NK-92 (cell line): ENCODE data around the gene GNS.

ENCODE experiments used
- DNase-seq: peaks from one replicate; lab custom pipeline; 2025; ENCODE audit not compliant: unreplicated experiment; lab: John Stamatoyannopoulos, UW

Gene GNS

GRCh38 chr12:64739778-64740177 is 19.4 kb downstream of the GNS start:
- no peak for DNase-seq

DNA sequence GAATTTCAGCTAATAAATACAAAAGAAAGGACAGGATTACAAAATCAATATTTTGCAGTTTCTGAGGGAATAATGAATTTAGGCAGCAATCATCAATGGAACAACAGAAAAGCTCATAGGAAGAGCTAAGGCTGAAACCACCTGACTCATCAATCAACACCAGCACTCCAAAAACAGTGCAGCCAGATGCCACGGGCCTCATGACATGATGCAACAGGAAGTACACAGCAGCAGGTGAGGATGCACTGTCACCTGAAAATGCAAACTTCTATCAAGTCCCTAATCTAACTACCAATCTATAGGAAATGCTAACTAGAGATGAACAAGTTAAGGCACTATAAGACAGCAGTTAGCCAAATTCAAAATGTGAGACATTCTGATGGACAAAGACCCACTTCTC is 21.7 kb downstream of the GNS start:
- no peak for DNase-seq

- no peak for DNase-seq
These were observed 22.4 kb downstream of the GNS start for GRCh38 chr12:64736771-64737170.

GRCh38 chr12:64735442-64735841 is 23.8 kb downstream of the GNS start:
- no peak for DNase-seq

GRCh38 chr12:64733857-64734256 is 25.3 kb downstream of the GNS start:
- DNase-seq, result no peak

- no peak for DNase-seq
These were observed 27.5 kb downstream of the GNS start for GRCh38 chr12:64731683-64732082.

- DNase-seq, result no peak
These were observed 28.6 kb downstream of the GNS start for GRCh38 chr12:64730588-64730969.

GRCh38 chr12:64729909-64730587 is 29.2 kb downstream of the GNS start:
- DNase-seq, result no peak

DNA sequence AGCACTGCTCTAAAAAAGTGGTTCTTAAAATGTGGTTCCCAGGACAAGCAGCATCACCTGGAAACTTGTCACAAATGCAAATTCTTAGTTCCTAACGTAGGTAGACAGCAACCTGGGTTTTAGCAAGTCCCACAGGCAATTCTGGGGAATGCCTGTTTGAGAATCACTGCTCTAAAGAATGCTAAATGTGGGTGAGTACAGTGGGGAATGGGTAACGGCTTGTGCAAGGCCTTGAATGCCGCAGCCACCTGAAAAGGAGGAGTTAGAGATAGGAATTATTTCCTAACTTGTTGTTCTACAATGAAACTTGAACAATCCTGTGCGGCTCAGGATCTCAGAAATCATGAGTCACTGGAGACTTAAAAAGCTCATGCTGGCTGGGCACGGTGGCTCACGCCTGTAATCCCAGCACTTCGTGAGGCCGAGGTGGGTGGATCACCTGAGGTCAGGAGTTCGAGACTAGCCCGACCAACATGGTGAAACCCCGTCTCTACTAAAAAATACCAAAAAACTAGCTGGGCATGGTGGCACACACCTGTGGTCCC is 34.9 kb downstream of the GNS start:
- DNase-seq, result no peak

DNA sequence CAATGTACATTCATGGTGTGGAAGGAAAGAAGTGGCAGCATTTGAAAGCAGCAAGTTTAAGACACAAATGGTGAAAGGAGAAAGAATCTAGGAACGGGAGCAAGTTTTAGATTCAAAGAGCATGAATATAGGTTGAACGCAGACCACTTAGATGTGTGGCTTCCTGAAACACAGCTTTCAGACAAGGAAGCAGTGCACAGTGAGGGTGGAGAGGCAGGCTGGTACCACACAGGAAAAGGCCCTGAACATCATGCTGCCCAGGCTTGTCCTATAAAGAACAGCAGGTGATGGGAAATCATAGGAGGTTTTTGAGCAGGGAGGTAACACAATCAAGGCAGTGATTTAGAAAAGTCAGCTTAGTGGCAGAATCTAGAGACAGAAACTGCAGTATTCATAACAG is 35.6 kb downstream of the GNS start:
- DNase-seq, result no peak

- DNase-seq, result no peak
These were observed 36.4 kb downstream of the GNS start for GRCh38 chr12:64722835-64723234.

GRCh38 chr12:64720884-64721283 is 38.3 kb downstream of the GNS start:
- no peak for DNase-seq

DNA sequence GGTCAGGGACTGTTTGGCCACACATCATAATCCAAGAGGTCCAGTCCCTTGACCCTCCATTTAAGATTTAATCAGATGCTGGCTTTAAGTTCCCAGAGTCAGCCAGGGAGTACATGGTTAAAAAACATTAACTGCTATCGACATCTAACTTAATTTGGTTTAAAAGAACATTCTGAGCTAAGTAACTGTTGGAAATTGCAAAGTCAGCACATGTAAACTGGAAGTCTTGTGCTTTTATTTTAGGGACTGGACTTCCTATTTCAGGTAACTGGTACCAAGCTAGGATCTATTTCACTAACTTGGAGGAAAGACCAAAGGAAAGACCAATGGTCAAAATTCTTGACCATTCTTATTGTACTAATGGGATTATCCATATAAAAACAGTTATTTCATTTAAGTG is 40.6 kb downstream of the GNS start:
- DNase-seq, result no peak

DNA sequence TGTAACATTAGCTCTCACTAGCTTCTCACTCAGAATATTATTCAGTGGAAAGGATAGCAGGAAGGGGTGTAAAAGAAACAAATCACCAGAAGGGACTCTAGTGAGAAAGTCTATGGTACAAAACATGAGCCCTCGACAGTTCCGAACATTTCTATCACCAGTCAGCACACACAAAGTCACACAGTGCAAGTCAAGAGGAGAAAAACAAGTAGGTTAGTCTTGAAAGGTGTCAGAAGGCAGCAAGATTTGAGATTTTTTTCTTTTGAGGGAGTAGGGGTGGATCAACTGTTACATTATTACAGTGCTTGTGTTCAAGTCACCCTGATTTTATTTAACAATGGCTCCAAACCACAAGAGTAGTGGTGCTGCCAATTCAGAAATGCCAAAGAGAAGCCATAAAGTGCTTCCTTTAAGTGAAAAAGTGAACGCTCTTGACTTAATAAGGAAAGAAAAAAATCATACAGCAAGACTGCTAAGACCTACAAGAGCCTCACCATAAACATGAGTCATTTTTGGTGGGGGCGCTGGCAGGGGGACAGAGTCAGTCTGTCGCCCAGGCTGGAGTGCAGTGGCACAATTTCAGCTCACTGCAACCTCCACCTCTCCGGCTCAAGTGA is 42.3 kb downstream of the GNS start:
- DNase-seq, result no peak

DNA sequence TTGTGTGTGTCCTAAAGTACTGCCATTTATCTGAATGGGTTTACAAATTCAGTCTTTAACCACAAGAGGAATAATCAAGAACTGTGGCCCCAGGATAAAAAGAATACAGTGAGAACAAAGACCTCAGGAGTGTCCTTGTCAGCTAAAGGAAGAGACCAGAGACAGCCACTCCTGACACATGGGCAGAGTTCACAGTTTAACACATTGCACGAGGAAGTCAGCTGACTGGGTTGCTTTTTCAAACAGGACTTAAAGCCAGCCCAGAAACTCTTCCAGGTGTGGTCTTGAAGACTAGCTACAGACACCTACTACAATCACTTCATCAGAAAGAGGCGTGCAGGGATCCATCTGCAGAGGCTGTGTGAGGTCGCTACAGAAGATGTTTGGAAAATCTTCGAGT is 42.8 kb downstream of the GNS start:
- DNase-seq, result no peak

- DNase-seq, result no peak
These were observed 44.6 kb downstream of the GNS start for GRCh38 chr12:64714551-64714968.

DNA sequence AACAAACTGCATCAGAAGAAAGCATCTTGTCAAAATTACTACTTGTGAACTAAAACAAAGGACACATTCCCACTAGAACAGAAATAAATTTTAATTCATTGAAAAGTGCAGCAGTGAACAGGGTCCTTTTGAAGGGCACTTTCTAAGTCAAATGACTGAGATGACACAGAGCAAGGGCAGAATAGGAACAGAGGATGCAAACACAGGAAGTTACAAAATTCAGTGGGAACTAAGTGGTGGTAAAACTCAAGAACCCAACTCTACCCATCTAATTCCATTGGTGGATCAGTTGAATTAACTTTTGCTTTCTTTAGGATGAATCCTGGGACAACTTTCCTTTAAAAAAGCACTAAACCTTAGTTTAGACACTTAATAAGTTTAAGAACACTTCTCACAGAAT is 45.8 kb downstream of the GNS start:
- DNase-seq, result no peak

DNA sequence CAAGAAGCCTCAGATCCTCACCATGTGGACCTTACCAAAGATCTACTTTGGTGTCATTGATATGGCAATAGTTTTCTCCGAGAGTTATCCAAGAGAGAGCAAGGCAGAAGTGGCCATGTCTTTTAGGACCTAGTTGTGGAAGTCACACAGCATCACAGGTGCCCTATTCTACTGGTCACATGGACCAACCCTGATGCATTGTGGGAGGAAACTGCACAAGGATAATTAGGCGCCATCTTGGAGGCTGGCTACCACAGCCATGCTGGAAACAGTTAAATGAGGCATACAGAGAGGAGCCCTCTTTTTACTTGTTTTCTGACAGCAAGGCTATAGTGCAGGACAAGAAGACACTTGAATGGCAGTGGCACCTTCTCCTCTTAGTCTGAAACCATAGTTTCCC is 49.8 kb downstream of the GNS start:
- no peak for DNase-seq

- DNase-seq, result no peak
These were observed 51.3 kb downstream of the GNS start for GRCh38 chr12:64707926-64708325.

GRCh38 chr12:64707362-64707761 is 51.8 kb downstream of the GNS start:
- DNase-seq, result no peak

GRCh38 chr12:64706857-64707256 is 52.3 kb downstream of the GNS start:
- DNase-seq, result no peak

DNA sequence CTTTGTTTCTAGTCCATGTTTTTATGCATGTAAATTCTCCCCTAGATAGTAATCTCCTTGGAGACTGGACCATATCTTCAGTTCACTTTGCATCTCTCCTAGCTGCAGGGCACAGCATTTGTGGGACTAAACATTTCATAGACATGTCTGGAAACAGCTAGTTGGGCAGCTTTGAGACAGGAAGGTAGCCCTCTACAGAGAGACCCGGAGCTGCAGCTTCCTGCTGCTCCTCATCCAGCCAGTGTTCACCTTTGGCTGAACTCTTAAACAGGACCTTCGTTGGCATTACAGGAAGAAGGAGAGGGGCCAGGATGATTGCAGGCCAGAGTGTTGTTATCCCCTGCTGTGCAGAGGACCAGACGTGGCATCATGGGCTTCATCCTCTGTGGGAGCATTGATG is 52.9 kb downstream of the GNS start:
- no peak for DNase-seq

GRCh38 chr12:64701283-64701682 is 57.9 kb downstream of the GNS start:
- DNase-seq, result no peak
